WTC11 (cell line): Measurements from ENCODE around the gene ORM2. TPM values are rescaled to one million over a fixed set of nuclear protein-coding genes. Genes with fewer than 3 reads are reported as not detected.

Experiments used
- ATAC-seq: fragments of 200-7000 bp; cut with Tn5 transposase; 2 replicates; pipeline ENCODE4 v1.10.0; 2021; ENCODE audit warnings: mild to moderate bottlenecking, moderate library complexity
- CTCF ChIA-PET: fragments of 300-600 bp; sonication (Branson Sonifier 250); formaldehyde crosslinking; loops from one replicate; lab custom pipeline; 2021; ENCODE audit warnings: antibody characterized with exemption; lab: Charles Lee
- POLR2A ChIA-PET: fragments of 350-600 bp; sonication (Branson Sonifier 250); formaldehyde crosslinking; loops from one replicate; lab custom pipeline; 2021; ENCODE audit warnings: antibody characterized with exemption; lab: Charles Lee
- DNase-seq: peaks from one replicate; pipeline ENCODE4 v3.0.0; 2021; ENCODE audit warnings: low spot score
- H3K27ac Mint-ChIP-seq: 2 replicates; pipeline ENCODE4 v1.8.0; 2021; ENCODE audit warnings: mixed read lengths
- H3K27me3 Mint-ChIP-seq: 2 replicates; pipeline ENCODE4 v1.8.0; 2021; ENCODE audit warnings: low read depth, mild to moderate bottlenecking, moderate library complexity, mixed read lengths
- H3K36me3 Mint-ChIP-seq: 2 replicates; pipeline ENCODE4 v1.8.0; 2021; ENCODE audit warnings: mixed read lengths
- H3K4me1 Mint-ChIP-seq: 2 replicates; pipeline ENCODE4 v1.8.0; 2022; ENCODE audit warnings: mixed read lengths
- H3K4me3 Mint-ChIP-seq: 2 replicates; pipeline ENCODE4 v1.8.0; 2021; ENCODE audit warnings: mild to moderate bottlenecking, moderate library complexity, mixed read lengths
- H3K9me3 Mint-ChIP-seq: 2 replicates; pipeline ENCODE4 v1.8.0; 2021; ENCODE audit warnings: mixed read lengths
- EMX1 ChIP-seq: fragments of 250-450 bp; sonication (Bioruptor Pico); IDR thresholded peaks from 2 replicates; pipeline ENCODE4 v1.8.0; 2021; ENCODE audit warnings: mild to moderate bottlenecking
- ETV6 ChIP-seq: sonication (generic); formaldehyde crosslinking; IDR thresholded peaks from 2 replicates; pipeline ENCODE4 v1.8.1; 2022; ENCODE audit warnings: mild to moderate bottlenecking, missing genetic modification reagents
- MXD4 ChIP-seq: fragments of 250-450 bp; sonication (Bioruptor Pico); IDR thresholded peaks from 2 replicates; pipeline ENCODE4 v1.8.0; 2021; ENCODE audit warnings: mild to moderate bottlenecking, moderate library complexity, borderline replicate concordance
- TEAD1 ChIP-seq: sonication (generic); formaldehyde crosslinking; IDR thresholded peaks from 2 replicates; pipeline ENCODE4 v1.8.0; 2022; ENCODE audit warnings: mild to moderate bottlenecking, missing genetic modification reagents
- ZBTB21 ChIP-seq: sonication (generic); formaldehyde crosslinking; IDR thresholded peaks from 2 replicates; pipeline ENCODE4 v1.8.1; 2023; ENCODE audit warnings: mild to moderate bottlenecking, missing genetic modification reagents, borderline replicate concordance
- total RNA-seq: library from RNA; stranded (reverse); gene quantifications from 3 replicates; pipeline ENCODE4 v1.2.3, GENCODE V29; 2021
- TF ChIP-seq, protein P1 (sequence below): sonication (generic); formaldehyde crosslinking; IDR thresholded peaks from 2 replicates; pipeline ENCODE4 v1.8.1; 2023; ENCODE audit warnings: mild to moderate bottlenecking, missing genetic modification reagents
- TF ChIP-seq, protein P2 (sequence below): sonication (generic); formaldehyde crosslinking; IDR thresholded peaks from 2 replicates; pipeline ENCODE4 v1.8.1; 2023; ENCODE audit warnings: mild to moderate bottlenecking, moderate library complexity, missing genetic modification reagents
- TF ChIP-seq, protein P3 (sequence below): sonication (generic); formaldehyde crosslinking; IDR thresholded peaks from 2 replicates; pipeline ENCODE4 v1.8.0; 2022; ENCODE audit warnings: missing genetic modification reagents
- TF ChIP-seq, protein P4 (sequence below): sonication (generic); formaldehyde crosslinking; IDR thresholded peaks from 2 replicates; pipeline ENCODE4 v1.8.1; 2022; ENCODE audit warnings: missing genetic modification reagents, borderline replicate concordance
- TF ChIP-seq, protein P5 (sequence below): sonication (generic); formaldehyde crosslinking; conservative IDR thresholded peaks from 2 replicates; pipeline ENCODE4 v1.8.1; 2023; ENCODE audit warnings: mild to moderate bottlenecking, low read depth, missing genetic modification reagents, moderate library complexity
- TF ChIP-seq, protein P6 (sequence below): sonication (generic); formaldehyde crosslinking; IDR thresholded peaks from 2 replicates; pipeline ENCODE4 v1.8.1; 2022; ENCODE audit warnings: low read depth, mild to moderate bottlenecking, moderate library complexity, missing genetic modification reagents, borderline replicate concordance
- TF ChIP-seq, protein P7 (sequence below): sonication (generic); formaldehyde crosslinking; IDR thresholded peaks from 2 replicates; pipeline ENCODE4 v1.8.1; 2023; ENCODE audit warnings: mild to moderate bottlenecking, missing genetic modification reagents, borderline replicate concordance

The ORM2 gene
- total RNA-seq, 1 experiment from 2014 or later: 1.6 TPM

DNA sequence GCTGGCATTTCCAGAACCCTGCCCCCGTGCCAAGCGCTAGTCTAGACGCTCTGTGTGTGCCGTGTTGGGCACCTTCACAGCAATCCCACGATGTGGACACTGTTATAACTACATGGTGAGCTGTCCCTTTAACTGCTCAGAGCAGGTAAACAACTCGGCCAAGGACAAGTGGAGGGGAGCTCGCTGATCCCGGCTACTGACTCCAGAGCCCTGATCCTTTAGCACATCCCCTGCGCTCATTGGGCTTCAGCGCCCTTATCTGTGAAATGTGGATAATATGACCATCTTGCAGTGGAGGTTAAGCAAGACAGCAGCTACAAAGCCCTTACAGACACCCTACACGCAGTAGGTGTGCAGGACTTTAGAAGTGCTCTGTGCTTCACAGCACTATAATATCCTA is 16.5 kb downstream of the ORM2 start (continued):
- TF ChIP-seq, protein P1, sequence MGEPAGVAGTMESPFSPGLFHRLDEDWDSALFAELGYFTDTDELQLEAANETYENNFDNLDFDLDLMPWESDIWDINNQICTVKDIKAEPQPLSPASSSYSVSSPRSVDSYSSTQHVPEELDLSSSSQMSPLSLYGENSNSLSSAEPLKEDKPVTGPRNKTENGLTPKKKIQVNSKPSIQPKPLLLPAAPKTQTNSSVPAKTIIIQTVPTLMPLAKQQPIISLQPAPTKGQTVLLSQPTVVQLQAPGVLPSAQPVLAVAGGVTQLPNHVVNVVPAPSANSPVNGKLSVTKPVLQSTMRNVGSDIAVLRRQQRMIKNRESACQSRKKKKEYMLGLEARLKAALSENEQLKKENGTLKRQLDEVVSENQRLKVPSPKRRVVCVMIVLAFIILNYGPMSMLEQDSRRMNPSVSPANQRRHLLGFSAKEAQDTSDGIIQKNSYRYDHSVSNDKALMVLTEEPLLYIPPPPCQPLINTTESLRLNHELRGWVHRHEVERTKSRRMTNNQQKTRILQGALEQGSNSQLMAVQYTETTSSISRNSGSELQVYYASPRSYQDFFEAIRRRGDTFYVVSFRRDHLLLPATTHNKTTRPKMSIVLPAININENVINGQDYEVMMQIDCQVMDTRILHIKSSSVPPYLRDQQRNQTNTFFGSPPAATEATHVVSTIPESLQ (CRISPR knock-in tag): no peak
- no peak for TF ChIP-seq MXD4 (CRISPR knock-in tag)
- TF ChIP-seq EMX1 (CRISPR knock-in tag): no peak
- TF ChIP-seq, protein P2, sequence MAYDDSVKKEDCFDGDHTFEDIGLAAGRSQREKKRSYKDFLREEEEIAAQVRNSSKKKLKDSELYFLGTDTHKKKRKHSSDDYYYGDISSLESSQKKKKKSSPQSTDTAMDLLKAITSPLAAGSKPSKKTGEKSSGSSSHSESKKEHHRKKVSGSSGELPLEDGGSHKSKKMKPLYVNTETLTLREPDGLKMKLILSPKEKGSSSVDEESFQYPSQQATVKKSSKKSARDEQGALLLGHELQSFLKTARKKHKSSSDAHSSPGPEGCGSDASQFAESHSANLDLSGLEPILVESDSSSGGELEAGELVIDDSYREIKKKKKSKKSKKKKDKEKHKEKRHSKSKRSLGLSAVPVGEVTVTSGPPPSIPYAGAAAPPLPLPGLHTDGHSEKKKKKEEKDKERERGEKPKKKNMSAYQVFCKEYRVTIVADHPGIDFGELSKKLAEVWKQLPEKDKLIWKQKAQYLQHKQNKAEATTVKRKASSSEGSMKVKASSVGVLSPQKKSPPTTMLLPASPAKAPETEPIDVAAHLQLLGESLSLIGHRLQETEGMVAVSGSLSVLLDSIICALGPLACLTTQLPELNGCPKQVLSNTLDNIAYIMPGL (CRISPR knock-in tag): no peak
- TF ChIP-seq TEAD1 (CRISPR knock-in tag): no peak
- TF ChIP-seq, protein P3, sequence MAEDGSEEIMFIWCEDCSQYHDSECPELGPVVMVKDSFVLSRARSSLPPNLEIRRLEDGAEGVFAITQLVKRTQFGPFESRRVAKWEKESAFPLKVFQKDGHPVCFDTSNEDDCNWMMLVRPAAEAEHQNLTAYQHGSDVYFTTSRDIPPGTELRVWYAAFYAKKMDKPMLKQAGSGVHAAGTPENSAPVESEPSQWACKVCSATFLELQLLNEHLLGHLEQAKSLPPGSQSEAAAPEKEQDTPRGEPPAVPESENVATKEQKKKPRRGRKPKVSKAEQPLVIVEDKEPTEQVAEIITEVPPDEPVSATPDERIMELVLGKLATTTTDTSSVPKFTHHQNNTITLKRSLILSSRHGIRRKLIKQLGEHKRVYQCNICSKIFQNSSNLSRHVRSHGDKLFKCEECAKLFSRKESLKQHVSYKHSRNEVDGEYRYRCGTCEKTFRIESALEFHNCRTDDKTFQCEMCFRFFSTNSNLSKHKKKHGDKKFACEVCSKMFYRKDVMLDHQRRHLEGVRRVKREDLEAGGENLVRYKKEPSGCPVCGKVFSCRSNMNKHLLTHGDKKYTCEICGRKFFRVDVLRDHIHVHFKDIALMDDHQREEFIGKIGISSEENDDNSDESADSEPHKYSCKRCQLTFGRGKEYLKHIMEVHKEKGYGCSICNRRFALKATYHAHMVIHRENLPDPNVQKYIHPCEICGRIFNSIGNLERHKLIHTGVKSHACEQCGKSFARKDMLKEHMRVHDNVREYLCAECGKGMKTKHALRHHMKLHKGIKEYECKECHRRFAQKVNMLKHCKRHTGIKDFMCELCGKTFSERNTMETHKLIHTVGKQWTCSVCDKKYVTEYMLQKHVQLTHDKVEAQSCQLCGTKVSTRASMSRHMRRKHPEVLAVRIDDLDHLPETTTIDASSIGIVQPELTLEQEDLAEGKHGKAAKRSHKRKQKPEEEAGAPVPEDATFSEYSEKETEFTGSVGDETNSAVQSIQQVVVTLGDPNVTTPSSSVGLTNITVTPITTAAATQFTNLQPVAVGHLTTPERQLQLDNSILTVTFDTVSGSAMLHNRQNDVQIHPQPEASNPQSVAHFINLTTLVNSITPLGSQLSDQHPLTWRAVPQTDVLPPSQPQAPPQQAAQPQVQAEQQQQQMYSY (CRISPR knock-in tag): no peak
- TF ChIP-seq, protein P4, sequence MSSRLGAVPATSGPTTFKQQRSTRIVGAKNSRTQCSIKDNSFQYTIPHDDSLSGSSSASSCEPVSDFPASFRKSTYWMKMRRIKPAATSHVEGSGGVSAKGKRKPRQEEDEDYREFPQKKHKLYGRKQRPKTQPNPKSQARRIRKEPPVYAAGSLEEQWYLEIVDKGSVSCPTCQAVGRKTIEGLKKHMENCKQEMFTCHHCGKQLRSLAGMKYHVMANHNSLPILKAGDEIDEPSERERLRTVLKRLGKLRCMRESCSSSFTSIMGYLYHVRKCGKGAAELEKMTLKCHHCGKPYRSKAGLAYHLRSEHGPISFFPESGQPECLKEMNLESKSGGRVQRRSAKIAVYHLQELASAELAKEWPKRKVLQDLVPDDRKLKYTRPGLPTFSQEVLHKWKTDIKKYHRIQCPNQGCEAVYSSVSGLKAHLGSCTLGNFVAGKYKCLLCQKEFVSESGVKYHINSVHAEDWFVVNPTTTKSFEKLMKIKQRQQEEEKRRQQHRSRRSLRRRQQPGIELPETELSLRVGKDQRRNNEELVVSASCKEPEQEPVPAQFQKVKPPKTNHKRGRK (CRISPR knock-in tag): no peak
- no peak for TF ChIP-seq ZBTB21
- TF ChIP-seq, protein P5, sequence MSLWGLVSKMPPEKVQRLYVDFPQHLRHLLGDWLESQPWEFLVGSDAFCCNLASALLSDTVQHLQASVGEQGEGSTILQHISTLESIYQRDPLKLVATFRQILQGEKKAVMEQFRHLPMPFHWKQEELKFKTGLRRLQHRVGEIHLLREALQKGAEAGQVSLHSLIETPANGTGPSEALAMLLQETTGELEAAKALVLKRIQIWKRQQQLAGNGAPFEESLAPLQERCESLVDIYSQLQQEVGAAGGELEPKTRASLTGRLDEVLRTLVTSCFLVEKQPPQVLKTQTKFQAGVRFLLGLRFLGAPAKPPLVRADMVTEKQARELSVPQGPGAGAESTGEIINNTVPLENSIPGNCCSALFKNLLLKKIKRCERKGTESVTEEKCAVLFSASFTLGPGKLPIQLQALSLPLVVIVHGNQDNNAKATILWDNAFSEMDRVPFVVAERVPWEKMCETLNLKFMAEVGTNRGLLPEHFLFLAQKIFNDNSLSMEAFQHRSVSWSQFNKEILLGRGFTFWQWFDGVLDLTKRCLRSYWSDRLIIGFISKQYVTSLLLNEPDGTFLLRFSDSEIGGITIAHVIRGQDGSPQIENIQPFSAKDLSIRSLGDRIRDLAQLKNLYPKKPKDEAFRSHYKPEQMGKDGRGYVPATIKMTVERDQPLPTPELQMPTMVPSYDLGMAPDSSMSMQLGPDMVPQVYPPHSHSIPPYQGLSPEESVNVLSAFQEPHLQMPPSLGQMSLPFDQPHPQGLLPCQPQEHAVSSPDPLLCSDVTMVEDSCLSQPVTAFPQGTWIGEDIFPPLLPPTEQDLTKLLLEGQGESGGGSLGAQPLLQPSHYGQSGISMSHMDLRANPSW (CRISPR knock-in tag): no peak
- TF ChIP-seq ETV6 (CRISPR knock-in tag): no peak
- TF ChIP-seq, protein P6, sequence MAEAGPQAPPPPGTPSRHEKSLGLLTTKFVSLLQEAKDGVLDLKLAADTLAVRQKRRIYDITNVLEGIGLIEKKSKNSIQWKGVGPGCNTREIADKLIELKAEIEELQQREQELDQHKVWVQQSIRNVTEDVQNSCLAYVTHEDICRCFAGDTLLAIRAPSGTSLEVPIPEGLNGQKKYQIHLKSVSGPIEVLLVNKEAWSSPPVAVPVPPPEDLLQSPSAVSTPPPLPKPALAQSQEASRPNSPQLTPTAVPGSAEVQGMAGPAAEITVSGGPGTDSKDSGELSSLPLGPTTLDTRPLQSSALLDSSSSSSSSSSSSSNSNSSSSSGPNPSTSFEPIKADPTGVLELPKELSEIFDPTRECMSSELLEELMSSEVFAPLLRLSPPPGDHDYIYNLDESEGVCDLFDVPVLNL (CRISPR knock-in tag): no peak

DNA sequence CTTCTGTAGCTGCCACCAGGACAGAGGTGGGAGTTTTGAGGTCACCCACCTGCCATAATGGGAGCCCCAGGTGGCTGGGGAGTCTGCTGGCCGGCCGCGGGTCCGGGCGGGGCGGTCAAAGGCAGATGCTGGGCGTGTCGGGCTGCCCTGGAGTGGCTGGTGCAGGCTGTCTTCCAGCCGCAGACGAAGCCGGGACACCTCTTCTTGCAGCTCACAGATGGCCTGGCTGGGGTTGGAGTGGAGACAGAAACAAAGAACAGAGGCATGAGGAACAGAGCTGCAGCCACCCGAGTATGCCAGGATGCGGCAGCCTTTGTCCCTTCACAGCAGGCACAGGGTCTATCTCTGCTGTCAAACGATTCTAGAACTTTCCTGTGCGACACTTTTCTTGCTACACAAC is 18.0 kb downstream of the ORM2 start:
- Mint-ChIP-seq H3K9me3 (no peaks in the 10 kb centered on the region), H3K27ac (no peak overlapping the region), H3K4me3 (no peak overlapping the region), H3K27me3 (no peaks in the 10 kb centered on the region), H3K4me1 (peaks cover 17% of the 10 kb centered on the region), H3K36me3 (peaks cover 45% of the 10 kb centered on the region)
- POLR2A ChIA-PET: interaction anchor here (0.6 kb wide), 1 partner anchor 45 kb away, joined by 3 read pairs; no protein-coding TSS in a partner anchor
- DNase-seq (no peak), ATAC-seq (no peak)
- CTCF ChIA-PET: no interaction called here
- TF ChIP-seq, protein P4 (CRISPR knock-in tag): no peak
- TF ChIP-seq, protein P7, sequence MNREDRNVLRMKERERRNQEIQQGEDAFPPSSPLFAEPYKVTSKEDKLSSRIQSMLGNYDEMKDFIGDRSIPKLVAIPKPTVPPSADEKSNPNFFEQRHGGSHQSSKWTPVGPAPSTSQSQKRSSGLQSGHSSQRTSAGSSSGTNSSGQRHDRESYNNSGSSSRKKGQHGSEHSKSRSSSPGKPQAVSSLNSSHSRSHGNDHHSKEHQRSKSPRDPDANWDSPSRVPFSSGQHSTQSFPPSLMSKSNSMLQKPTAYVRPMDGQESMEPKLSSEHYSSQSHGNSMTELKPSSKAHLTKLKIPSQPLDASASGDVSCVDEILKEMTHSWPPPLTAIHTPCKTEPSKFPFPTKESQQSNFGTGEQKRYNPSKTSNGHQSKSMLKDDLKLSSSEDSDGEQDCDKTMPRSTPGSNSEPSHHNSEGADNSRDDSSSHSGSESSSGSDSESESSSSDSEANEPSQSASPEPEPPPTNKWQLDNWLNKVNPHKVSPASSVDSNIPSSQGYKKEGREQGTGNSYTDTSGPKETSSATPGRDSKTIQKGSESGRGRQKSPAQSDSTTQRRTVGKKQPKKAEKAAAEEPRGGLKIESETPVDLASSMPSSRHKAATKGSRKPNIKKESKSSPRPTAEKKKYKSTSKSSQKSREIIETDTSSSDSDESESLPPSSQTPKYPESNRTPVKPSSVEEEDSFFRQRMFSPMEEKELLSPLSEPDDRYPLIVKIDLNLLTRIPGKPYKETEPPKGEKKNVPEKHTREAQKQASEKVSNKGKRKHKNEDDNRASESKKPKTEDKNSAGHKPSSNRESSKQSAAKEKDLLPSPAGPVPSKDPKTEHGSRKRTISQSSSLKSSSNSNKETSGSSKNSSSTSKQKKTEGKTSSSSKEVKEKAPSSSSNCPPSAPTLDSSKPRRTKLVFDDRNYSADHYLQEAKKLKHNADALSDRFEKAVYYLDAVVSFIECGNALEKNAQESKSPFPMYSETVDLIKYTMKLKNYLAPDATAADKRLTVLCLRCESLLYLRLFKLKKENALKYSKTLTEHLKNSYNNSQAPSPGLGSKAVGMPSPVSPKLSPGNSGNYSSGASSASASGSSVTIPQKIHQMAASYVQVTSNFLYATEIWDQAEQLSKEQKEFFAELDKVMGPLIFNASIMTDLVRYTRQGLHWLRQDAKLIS (CRISPR knock-in tag): no peak
